Neuronal stem cell (in vitro differentiated cells): ENCODE results near the gene MS4A10.
A peak's percentile ranks its signal among the peaks of the same experiment; 100 is the strongest.

Source experiments
- DNase-seq: peaks from one replicate; pipeline ENCODE4 v3.0.0-alpha.2; 2013; ENCODE audit warnings: low spot score
- H2AFZ ChIP-seq: one replicate; pipeline ENCODE4 v1.6.1; 2013; ENCODE audit warnings: mild to moderate bottlenecking, low read length, inconsistent platforms
- H2AK5ac ChIP-seq: 2 replicates; pipeline ENCODE4 v1.6.1; 2013; ENCODE audit warnings: low read depth, mild to moderate bottlenecking, inconsistent platforms, low read length, moderate library complexity, mixed read lengths
- H2BK120ac ChIP-seq: 2 replicates; pipeline ENCODE4 v1.6.1; 2013; ENCODE audit warnings: low read depth, mild to moderate bottlenecking, inconsistent platforms, low read length, moderate library complexity, mixed read lengths
- H2BK12ac ChIP-seq: one replicate; pipeline ENCODE4 v1.6.1; 2013; ENCODE audit warnings: low read length, inconsistent platforms
- H2BK15ac ChIP-seq: 2 replicates; pipeline ENCODE4 v1.6.1; 2013; ENCODE audit warnings: mild to moderate bottlenecking, low read length, inconsistent platforms, mixed read lengths
- H2BK5ac ChIP-seq: one replicate; pipeline ENCODE4 v1.6.1; 2013; ENCODE audit warnings: inconsistent platforms, mild to moderate bottlenecking, low read length, moderate library complexity
- H3K14ac ChIP-seq: one replicate; pipeline ENCODE4 v1.6.1; 2013; ENCODE audit warnings: low read length, inconsistent platforms
- H3K18ac ChIP-seq: 2 replicates; pipeline ENCODE4 v1.6.1; 2013; ENCODE audit warnings: low read length, inconsistent platforms
- H3K23ac ChIP-seq: 2 replicates; pipeline ENCODE4 v1.6.1; 2013; ENCODE audit warnings: low read depth, mild to moderate bottlenecking, mixed read lengths, low read length, inconsistent platforms; ENCODE audit not compliant: poor library complexity
- H3K27ac ChIP-seq: replicated peaks from 3 replicates; pipeline ENCODE4 v1.5.1; 2013; ENCODE audit warnings: low read length, inconsistent platforms
- H3K27me3 ChIP-seq, 3 experiments: 2 replicates each; pipeline ENCODE4 v1.6.1; 2013; ENCODE audit warnings: low read length in 3 of 3, mild to moderate bottlenecking in 2 of 3, inconsistent platforms in 1 of 3, low read depth in 1 of 3, mixed read lengths in 1 of 3, moderate library complexity in 1 of 3; ENCODE audit not compliant: control insufficient read depth in 3 of 3, insufficient read depth in 3 of 3
- H3K36me3 ChIP-seq, 2 donors: replicated peaks in 1 of 2; 2 replicates each; pipeline ENCODE4 v1.6.1; 2013; ENCODE audit warnings: low read length in 2 of 2; ENCODE audit not compliant: control insufficient read depth in 2 of 2, insufficient read depth in 2 of 2
- H3K4ac ChIP-seq: 2 replicates; pipeline ENCODE4 v1.6.1; 2013; ENCODE audit warnings: inconsistent platforms, mild to moderate bottlenecking, low read length, moderate library complexity
- H3K4me1 ChIP-seq, 2 donors: 1 replicate in 1 of 2; 2 replicates in 1 of 2; pipeline ENCODE4 v1.6.1; 2013; ENCODE audit warnings: low read length in 2 of 2, low read depth in 1 of 2; ENCODE audit not compliant: control insufficient read depth in 2 of 2, insufficient read depth in 1 of 2
- H3K4me2 ChIP-seq: one replicate; pipeline ENCODE4 v1.6.1; 2013; ENCODE audit warnings: mild to moderate bottlenecking, low read length, inconsistent platforms; ENCODE audit not compliant: insufficient read depth, poor library complexity, severe bottlenecking
- H3K4me3 ChIP-seq, 2 donors: 2 replicates each; pipeline ENCODE4 v1.5.1; 2013; ENCODE audit warnings: low read length in 2 of 2, mild to moderate bottlenecking in 2 of 2, inconsistent platforms in 1 of 2, moderate library complexity in 1 of 2
- H3K79me1 ChIP-seq: one replicate; pipeline ENCODE4 v1.6.1; 2013; ENCODE audit warnings: low read depth, mild to moderate bottlenecking, inconsistent platforms, low read length, moderate library complexity
- H3K9ac ChIP-seq: one replicate; pipeline ENCODE4 v1.6.1; 2013; ENCODE audit warnings: mild to moderate bottlenecking, low read depth, low read length, inconsistent platforms; ENCODE audit not compliant: poor library complexity
- H3K9me3 ChIP-seq, 2 donors: replicated peaks in 1 of 2; 2 replicates each; pipeline versions ENCODE3 to v1.6.1; 2013; ENCODE audit warnings: low read length in 2 of 2, mild to moderate bottlenecking in 2 of 2, inconsistent platforms in 1 of 2, low read depth in 1 of 2, mixed read lengths in 1 of 2, moderate library complexity in 1 of 2; ENCODE audit not compliant: control insufficient read depth in 2 of 2, insufficient read depth in 1 of 2
- H4K8ac ChIP-seq: one replicate; pipeline ENCODE4 v1.6.1; 2013; ENCODE audit warnings: low read depth, mild to moderate bottlenecking, inconsistent platforms, low read length, moderate library complexity
- H4K91ac ChIP-seq: one replicate; pipeline ENCODE4 v1.6.1; 2013; ENCODE audit warnings: low read length, low read depth, mild to moderate bottlenecking, inconsistent platforms; ENCODE audit not compliant: poor library complexity
- WGBS, 2 donors: extraction: QIAGEN DNeasy Blood & Tissue Kit; methylation state at CpG; one replicate each; pipeline ENCODE4 v1.1.7; 2013; ENCODE audit warnings: missing lambda C conversion rate in 2 of 2, mixed read lengths in 1 of 2; ENCODE audit not compliant: insufficient read length in 2 of 2, insufficient replicate concordance in 1 of 2; ENCODE audit errors: extremely low coverage in 2 of 2; 5-methylcytosine and 5-hydroxymethylcytosine counted together

The MS4A10 gene

GRCh38 chr11:60776167-60776566, 9.0 kb upstream of the MS4A10 start:
- H4K8ac ChIP-seq: no peak overlapping the region
- H3K79me1 ChIP-seq: no peaks in the 10 kb centered on the region
- H3K18ac ChIP-seq: peak overlapping the region; percentile 35
- no peak overlapping the region for H3K23ac ChIP-seq
- H2BK12ac ChIP-seq: no peak overlapping the region
- no peak overlapping the region for H4K91ac ChIP-seq
- no CpG with 5 or more reads among the region's 4 CpGs for WGBS, 2 donors
- no peaks in the 10 kb centered on the region for H3K27me3 ChIP-seq
- H3K4me3 ChIP-seq: no peak overlapping the region
- no peak overlapping the region for H3K27ac ChIP-seq
- no peak overlapping the region for H3K4ac ChIP-seq
- H3K14ac ChIP-seq: no peak overlapping the region
- no peaks in the 10 kb centered on the region for H3K9me3 ChIP-seq
- H3K9ac ChIP-seq: no peak overlapping the region
- no peaks in the 10 kb centered on the region for H3K4me1 ChIP-seq
- no peak overlapping the region for H2BK5ac ChIP-seq
- H3K4me2 ChIP-seq: no peak overlapping the region
- no peak for DNase-seq
- H2AFZ ChIP-seq: peak overlapping the region; percentile 60
- H2AK5ac ChIP-seq: no peak overlapping the region
- H3K36me3 ChIP-seq: no peaks in the 10 kb centered on the region
- H2BK120ac ChIP-seq: no peak overlapping the region
- H2BK15ac ChIP-seq: no peak overlapping the region

- Histone ChIP-seq H2BK15ac (no peak overlapping the region), H2AFZ (no peak overlapping the region), H3K4ac (no peak overlapping the region), H4K91ac (no peak overlapping the region), H4K8ac (no peak overlapping the region), H2BK5ac (no peak overlapping the region), H2BK120ac (no peak overlapping the region), H3K27ac (no peak overlapping the region), H3K14ac (no peak overlapping the region), H2AK5ac (no peak overlapping the region), H3K23ac (no peak overlapping the region), H3K9me3 (no peaks in the 10 kb centered on the region), H3K18ac (no peak overlapping the region), H2BK12ac (no peak overlapping the region), H3K4me3 (no peak overlapping the region), H3K9ac (no peak overlapping the region), H3K36me3 (no peaks in the 10 kb centered on the region), H3K79me1 (no peaks in the 10 kb centered on the region), H3K4me2 (no peak overlapping the region), H3K4me1 (no peaks in the 10 kb centered on the region), H3K27me3 (no peaks in the 10 kb centered on the region)
- no CpG with 5 or more reads among the region's 4 CpGs for WGBS, 2 donors
- DNase-seq: no peak
Observed at GRCh38 chr11:60777106-60777505, 8.0 kb upstream of the MS4A10 start.

GRCh38 chr11:60777572-60777971, 7.6 kb upstream of the MS4A10 start:
- no peak overlapping the region for H2AFZ ChIP-seq
- H3K23ac ChIP-seq: no peak overlapping the region
- no peak overlapping the region for H3K4ac ChIP-seq
- H3K18ac ChIP-seq: no peak overlapping the region
- H2BK120ac ChIP-seq: no peak overlapping the region
- H3K36me3 ChIP-seq: no peaks in the 10 kb centered on the region
- H3K4me3 ChIP-seq: no peak overlapping the region
- H3K79me1 ChIP-seq: no peaks in the 10 kb centered on the region
- H3K4me2 ChIP-seq: no peak overlapping the region
- no peak overlapping the region for H2BK12ac ChIP-seq
- H3K27me3 ChIP-seq: no peaks in the 10 kb centered on the region
- H3K9me3 ChIP-seq: no peaks in the 10 kb centered on the region
- WGBS, 2 donors: no CpG with 5 or more reads among the region's 2 CpGs
- no peak overlapping the region for H2BK5ac ChIP-seq
- H2BK15ac ChIP-seq: no peak overlapping the region
- no peak overlapping the region for H3K9ac ChIP-seq
- no peaks in the 10 kb centered on the region for H3K4me1 ChIP-seq
- no peak overlapping the region for H3K27ac ChIP-seq
- H4K8ac ChIP-seq: no peak overlapping the region
- no peak for DNase-seq
- no peak overlapping the region for H4K91ac ChIP-seq
- H3K14ac ChIP-seq: no peak overlapping the region
- no peak overlapping the region for H2AK5ac ChIP-seq

GRCh38 chr11:60780065-60780464, 5.1 kb upstream of the MS4A10 start:
- H2AK5ac ChIP-seq: no peak overlapping the region
- H3K18ac ChIP-seq: no peak overlapping the region
- H4K91ac ChIP-seq: no peak overlapping the region
- no peak overlapping the region for H3K27ac ChIP-seq
- H2AFZ ChIP-seq: no peak overlapping the region
- no peak for DNase-seq
- no peak overlapping the region for H3K23ac ChIP-seq
- no peak overlapping the region for H3K14ac ChIP-seq
- H3K27me3 ChIP-seq: no peaks in the 10 kb centered on the region
- no peaks in the 10 kb centered on the region for H3K79me1 ChIP-seq
- H3K9me3 ChIP-seq: no peaks in the 10 kb centered on the region
- H2BK12ac ChIP-seq: no peak overlapping the region
- no CpG with 5 or more reads among the region's 2 CpGs for WGBS, 2 donors
- H3K9ac ChIP-seq: no peak overlapping the region
- H3K4ac ChIP-seq: no peak overlapping the region
- H3K4me1 ChIP-seq: no peaks in the 10 kb centered on the region
- H3K4me2 ChIP-seq: no peak overlapping the region
- H2BK5ac ChIP-seq: no peak overlapping the region
- no peaks in the 10 kb centered on the region for H3K36me3 ChIP-seq
- H2BK15ac ChIP-seq: no peak overlapping the region
- H3K4me3 ChIP-seq: no peak overlapping the region
- no peak overlapping the region for H2BK120ac ChIP-seq
- H4K8ac ChIP-seq: no peak overlapping the region
